GM18526 (cell line): ENCODE results near the gene THPO.
A peak's percentile ranks its signal among the peaks of the same experiment; 100 is the strongest.

Experiments used
- POLR2A ChIP-seq: IDR thresholded peaks from 3 replicates; pipeline ENCODE4 v1.6.1; 2011; ENCODE audit not compliant: insufficient read length; ENCODE audit errors: extremely low read depth

Gene THPO

GRCh38 chr3:184335661-184336546, 42.1 kb downstream of the THPO start:
- TF ChIP-seq POLR2A: peak; percentile 56

GRCh38 chr3:184335291-184335660, 42.7 kb downstream of the THPO start:
- no peak for TF ChIP-seq POLR2A

GRCh38 chr3:184334470-184335158, 43.4 kb downstream of the THPO start:
- no peak for TF ChIP-seq POLR2A

- TF ChIP-seq POLR2A: no peak
These were observed 44.3 kb downstream of the THPO start for GRCh38 chr3:184333700-184334099.

- no peak for TF ChIP-seq POLR2A
These were observed 44.8 kb downstream of the THPO start for GRCh38 chr3:184333190-184333589.

- no peak for TF ChIP-seq POLR2A
These were observed 45.5 kb downstream of the THPO start for GRCh38 chr3:184332370-184333090.

GRCh38 chr3:184328516-184328915, 49.5 kb downstream of the THPO start:
- no peak for TF ChIP-seq POLR2A

- no peak for TF ChIP-seq POLR2A
These were observed 50.8 kb downstream of the THPO start for GRCh38 chr3:184327171-184327570.

GRCh38 chr3:184325715-184326369, 52.2 kb downstream of the THPO start:
- TF ChIP-seq POLR2A: no peak

- no peak for TF ChIP-seq POLR2A
These were observed 52.7 kb downstream of the THPO start for GRCh38 chr3:184325269-184325668.

- TF ChIP-seq POLR2A: no peak
These were observed 54.3 kb downstream of the THPO start for GRCh38 chr3:184323696-184324095.

GRCh38 chr3:184322731-184323487, 55.1 kb downstream of the THPO start:
- TF ChIP-seq POLR2A: no peak
